A549 (cell line): Measurements from ENCODE around the gene MAN2B2. TPM values are rescaled to one million over a fixed set of nuclear protein-coding genes. Genes with fewer than 3 reads are reported as not detected.
A peak's percentile ranks its signal among the peaks of the same experiment; 100 is the strongest.
"Not testable (repeated sequence)": the region's sequence is repeated elsewhere in the genome, so short reads cannot be mapped to it uniquely, and the experiment has no call there.

ENCODE experiments used
- ATAC-seq, 2 experiments: fragments of 200-7000 bp in 1 of 2; fragments of >200 bp in 1 of 2; cut with Nextera tagmentation in 1 of 2; cut with Tn5 transposase in 1 of 2; 3 replicates each; pipeline versions ENCODE4 v1.8.0 to v1.9.1; 2018 to 2020; ENCODE audit warnings: mild to moderate bottlenecking in 1 of 2, moderate library complexity in 1 of 2
- CTCF ChIA-PET: fragments of 300-600 bp; sonication (Branson Sonifier 250); formaldehyde crosslinking; extraction: SDS; loops from one replicate; lab custom pipeline; 2021; ENCODE audit warnings: antibody characterized with exemption, inconsistent platforms; lab: Yijun Ruan, JAX
- POLR2A ChIA-PET: fragments of 350-600 bp; formaldehyde crosslinking; extraction: SDS; loops from one replicate; lab custom pipeline; 2021; ENCODE audit warnings: antibody characterized with exemption, inconsistent platforms; lab: Yijun Ruan, JAX
- DNase-seq, 2 experiments: peaks; one replicate each; pipeline versions ENCODE4 v3.0.0 to v3.0.0-alpha.2; 2011 to 2016; ENCODE audit warnings: low read depth in 1 of 2, low spot score in 1 of 2
- FAIRE-seq: peaks from 2 replicates; lab custom pipeline; 2011; peaks lifted over from hg19 to GRCh38; lab: Jason Lieb, UNC
- H3K27ac ChIP-seq, 2 experiments: fragments of >200 bp; sonication (Bioruptor Twin); formaldehyde crosslinking; 3 replicates each; pipeline ENCODE4 v1.5.1; 2016 to 2017
- H3K4me1 ChIP-seq: fragments of >200 bp; sonication (Bioruptor Twin); formaldehyde crosslinking; 3 replicates; pipeline ENCODE4 v1.6.1; 2016
- H3K4me2 ChIP-seq: fragments of >200 bp; sonication (Bioruptor Twin); formaldehyde crosslinking; 3 replicates; pipeline ENCODE4 v1.6.1; 2016
- H3K4me3 ChIP-seq: fragments of >200 bp; sonication (Bioruptor Twin); formaldehyde crosslinking; 3 replicates; pipeline ENCODE4 v1.5.1; 2016
- H3K9me3 ChIP-seq: fragments of >200 bp; sonication (Bioruptor Twin); formaldehyde crosslinking; 3 replicates; pipeline ENCODE4 v1.6.1; 2016
- ATOH8 ChIP-seq: fragments of 250-450 bp; sonication (Bioruptor Pico); IDR thresholded peaks from 2 replicates; pipeline ENCODE4 v1.5.0; 2020; ENCODE audit warnings: low read depth, mild to moderate bottlenecking, moderate library complexity
- BHLHE40 ChIP-seq: IDR thresholded peaks from 2 replicates; pipeline ENCODE4 v1.6.1; 2012; ENCODE audit warnings: low read depth, low read length, inconsistent platforms
- CBX8 ChIP-seq: fragments of 200-600 bp; sonication (generic); IDR thresholded peaks from 2 replicates; pipeline ENCODE4 v1.6.1; 2016
- CHD2 ChIP-seq: fragments of 150-350 bp; IDR thresholded peaks from 2 replicates; pipeline ENCODE4 v1.6.1; 2014; ENCODE audit warnings: low read length; ENCODE audit not compliant: partially characterized antibody
- CTCF ChIP-seq: fragments of >200 bp; sonication (Bioruptor Twin); formaldehyde crosslinking; IDR thresholded peaks from 3 replicates; pipeline ENCODE4 v1.5.1; 2016
- ELK1 ChIP-seq: fragments of 150-350 bp; IDR thresholded peaks from 2 replicates; pipeline ENCODE4 v1.6.1; 2014; ENCODE audit warnings: low read depth, mild to moderate bottlenecking, low read length
- EP300 ChIP-seq, 2 experiments: fragments of >200 bp; sonication (Bioruptor Twin); formaldehyde crosslinking; IDR thresholded peaks; 2 replicates in 1 of 2; 3 replicates in 1 of 2; pipeline ENCODE4 v1.6.1; 2016 to 2017
- FOSB ChIP-seq: fragments of 250-450 bp; sonication (Bioruptor Pico); IDR thresholded peaks from 2 replicates; pipeline ENCODE4 v1.5.0; 2020; ENCODE audit warnings: mild to moderate bottlenecking, moderate library complexity
- FOSL2 ChIP-seq, 2 experiments: fragments of 450-650 bp in 1 of 2; fragments of >200 bp in 1 of 2; sonication (Bioruptor Twin) in 1 of 2; formaldehyde crosslinking; IDR thresholded peaks; 2 replicates each; pipeline versions ENCODE4 v1.5.0 to v1.6.1; 2016 to 2020; ENCODE audit warnings: mild to moderate bottlenecking in 1 of 2, moderate library complexity in 1 of 2
- FOXS1 ChIP-seq: fragments of 250-450 bp; sonication (Bioruptor Pico); IDR thresholded peaks from 2 replicates; pipeline ENCODE4 v1.5.0; 2020; ENCODE audit warnings: mild to moderate bottlenecking, moderate library complexity
- HMGXB4 ChIP-seq: fragments of 250-450 bp; sonication (Bioruptor Pico); IDR thresholded peaks from 2 replicates; pipeline ENCODE4 v1.5.0; 2021; ENCODE audit warnings: mild to moderate bottlenecking, moderate library complexity, borderline replicate concordance
- HOXA7 ChIP-seq: fragments of 250-450 bp; sonication (Bioruptor Pico); IDR thresholded peaks from 2 replicates; pipeline ENCODE4 v1.5.0; 2020; ENCODE audit warnings: mild to moderate bottlenecking, moderate library complexity
- JUN ChIP-seq, 2 experiments: fragments of >200 bp; sonication (Bioruptor Twin); formaldehyde crosslinking; IDR thresholded peaks; 2 replicates in 1 of 2; 3 replicates in 1 of 2; pipeline ENCODE4 v1.6.1; 2016 to 2017
- KDM1A ChIP-seq: fragments of 200-600 bp; sonication (generic); IDR thresholded peaks from 2 replicates; pipeline ENCODE4 v1.6.1; 2016; ENCODE audit warnings: low read depth, mild to moderate bottlenecking
- MYC ChIP-seq: IDR thresholded peaks from 2 replicates; pipeline ENCODE4 v1.6.1; 2012; ENCODE audit warnings: mild to moderate bottlenecking, inconsistent platforms, low read length, improper control_type of control experiment, borderline replicate concordance
- PBX3 ChIP-seq: IDR thresholded peaks from 2 replicates; pipeline ENCODE4 v1.6.1; 2012
- PHF8 ChIP-seq: fragments of 200-600 bp; sonication (generic); IDR thresholded peaks from 2 replicates; pipeline ENCODE4 v1.6.1; 2016; ENCODE audit warnings: low read depth, mild to moderate bottlenecking, antibody characterized with exemption, moderate library complexity, borderline replicate concordance
- SREBF2 ChIP-seq: fragments of 450-650 bp; IDR thresholded peaks from 2 replicates; pipeline ENCODE4 v1.6.1; 2014; ENCODE audit warnings: mild to moderate bottlenecking, moderate library complexity
- TFCP2L1 ChIP-seq: fragments of 250-450 bp; sonication (Bioruptor Pico); IDR thresholded peaks from 2 replicates; pipeline ENCODE4 v1.5.0; 2021; ENCODE audit warnings: mild to moderate bottlenecking
- WGBS: methylation state at CpG from one replicate; pipeline ENCODE4 v1.1.6; 2017; ENCODE audit errors: missing lambda C conversion rate; 5-methylcytosine and 5-hydroxymethylcytosine counted together
- polyA plus RNA-seq, 4 experiments: library from polyadenylated mRNA; depleted of rRNA in 3 of 4; stranded (reverse); fragments of >200 nt; fragmentation: RNase III in 1 of 4; extraction: RNeasy Plus Mini Kit Qiagen cat#74134 plus additional on column Dnase treatment in 1 of 4; gene quantifications; 2 replicates in 3 of 4; 3 replicates in 1 of 4; pipeline ENCODE4 v1.2.3, GENCODE V29; 2011 to 2017

The MAN2B2 gene
- polyA plus RNA-seq, 2 of the 4 experiments (the other 2 are of a cell fraction): 6.3 to 8.4 TPM

- CTCF ChIA-PET: no interaction called here
- H3K4me3 ChIP-seq: no peak overlapping the region
- POLR2A ChIA-PET: interaction anchor here (2.1 kb wide), 1 partner anchor 37 kb away, joined by 11 read pairs; the partner anchor contains the start of gene MRFAP1L1
- no peak overlapping the region; a peak in 1 of 6 replicates for H3K27ac ChIP-seq
- TF ChIP-seq HMGXB4 (CRISPR knock-in tag) (no peak), PHF8 (no peak), FOSL2 (IDR thresholded peaks at IDR 0.05) (no peak), FOSL2 (CRISPR knock-in tag; IDR thresholded peaks at IDR 0.05) (no peak), FOXS1 (CRISPR knock-in tag) (no peak), KDM1A (no peak), HOXA7 (no peak), TFCP2L1 (CRISPR knock-in tag) (no peak), SREBF2 (no peak), CTCF (no peak), ATOH8 (no peak), PBX3 (no peak), JUN (IDR thresholded peaks at IDR 0.05) (no peak), ELK1 (no peak), MYC (no peak), CHD2 (no peak), FOSB (no peak), BHLHE40 (no peak), EP300 (IDR thresholded peaks at IDR 0.05) (no peak), CBX8 (no peak)
- H3K9me3 ChIP-seq: no peaks in the 10 kb centered on the region
- WGBS: 96% methylated on average over 19 of the region's 19 CpGs
- H3K4me2 ChIP-seq: no peak overlapping the region
- ATAC-seq: no peak
- DNase-seq: no peak
- no peak for FAIRE-seq
- peaks cover 24% of the 10 kb centered on the region for H3K4me1 ChIP-seq
These were observed 97.1 kb downstream of the MAN2B2 start for GRCh38 chr4:6672131-6672530.

- not testable (repeated sequence) for DNase-seq, ATAC-seq, FAIRE-seq, H3K9me3 ChIP-seq
- H3K4me2 ChIP-seq: peak overlapping the region; percentile 99
- H3K27ac ChIP-seq: peak overlapping the region; percentile 45 to 91; a peak in 4 of 6 replicates
- H3K4me1 ChIP-seq: peaks cover 24% of the 10 kb centered on the region
- peak overlapping the region; percentile 85; the same call in 1 of the 3 replicates for H3K4me3 ChIP-seq
- WGBS: 95% methylated on average over 4 of the region's 34 CpGs
- ChIA-PET CTCF (interaction anchor here (1.1 kb wide), 1 partner anchor 11 kb away, joined by 3 read pairs; no protein-coding TSS in a partner anchor), POLR2A (interaction anchor here (1.0 to 2.5 kb wide), 8 partner anchors 8 to 98 kb away, joined by 4 to 14 read pairs (median 6); partner anchors contain the start of genes MAN2B2, MRFAP1 and MRFAP1L1)
These were observed 97.7 kb downstream of the MAN2B2 start for GRCh38 chr4:6672541-6673190.

Other genes starting within 250 kb of the MAN2B2 start
- 23.9 and 26.9 TPM in 2 replicates for gene PPP2R2C, start 102.6 kb upstream of the MAN2B2 start, polyA plus RNA-seq (2011; rRNA removed)
- gene PPP2R2C, start 102.6 kb upstream of the MAN2B2 start, polyA plus RNA-seq (2017; fragmentation: RNase III; extraction: RNeasy Plus Mini Kit Qiagen cat#74134 plus additional on column Dnase treatment): 28.6 to 31.2 TPM (median 29.4 TPM) in 3 replicates
- 185 and 272 TPM in 2 replicates for gene MRFAP1, start 65.5 kb downstream of the MAN2B2 start, polyA plus RNA-seq (2011; rRNA removed)
- gene MRFAP1, start 65.5 kb downstream of the MAN2B2 start, polyA plus RNA-seq (2017; fragmentation: RNase III; extraction: RNeasy Plus Mini Kit Qiagen cat#74134 plus additional on column Dnase treatment): 293 to 304 TPM (median 294 TPM) in 3 replicates
- gene S100P, start 118.7 kb downstream of the MAN2B2 start, polyA plus RNA-seq (2011; rRNA removed): 171 and 291 TPM in 2 replicates
- 11.4 to 20.9 TPM (median 16.0 TPM) in 3 replicates for gene S100P, start 118.7 kb downstream of the MAN2B2 start, polyA plus RNA-seq (2017; fragmentation: RNase III; extraction: RNeasy Plus Mini Kit Qiagen cat#74134 plus additional on column Dnase treatment)
- 42.8 and 78.2 TPM in 2 replicates for gene MRFAP1L1, start 134.7 kb downstream of the MAN2B2 start, polyA plus RNA-seq (2011; rRNA removed)
- 41.3 to 46.7 TPM (median 46.1 TPM) in 3 replicates for gene MRFAP1L1, start 134.7 kb downstream of the MAN2B2 start, polyA plus RNA-seq (2017; fragmentation: RNase III; extraction: RNeasy Plus Mini Kit Qiagen cat#74134 plus additional on column Dnase treatment)
- gene BLOC1S4, start 141.0 kb downstream of the MAN2B2 start, polyA plus RNA-seq (2011; rRNA removed): 11.7 and 13.2 TPM in 2 replicates
- 11.4 to 13.9 TPM (median 12.6 TPM) in 3 replicates for gene BLOC1S4, start 141.0 kb downstream of the MAN2B2 start, polyA plus RNA-seq (2017; fragmentation: RNase III; extraction: RNeasy Plus Mini Kit Qiagen cat#74134 plus additional on column Dnase treatment)
- gene KIAA0232, start 207.5 kb downstream of the MAN2B2 start, polyA plus RNA-seq (2011; rRNA removed): 21.5 and 25.2 TPM in 2 replicates
- 9.3 to 10.6 TPM (median 10.5 TPM) in 3 replicates for gene KIAA0232, start 207.5 kb downstream of the MAN2B2 start, polyA plus RNA-seq (2017; fragmentation: RNase III; extraction: RNeasy Plus Mini Kit Qiagen cat#74134 plus additional on column Dnase treatment)